ENCODE data around the gene CNTN2. TPM values are rescaled to one million over a fixed set of nuclear protein-coding genes. Genes with fewer than 3 reads are reported as not detected.

The CNTN2 gene
- total and polyA plus RNA-seq, 2 of the 8 experiments (the other 6 are each of a cell fraction or from before 2014, with no cell fraction given): 1.2 to 3.9 TPM

DNA sequence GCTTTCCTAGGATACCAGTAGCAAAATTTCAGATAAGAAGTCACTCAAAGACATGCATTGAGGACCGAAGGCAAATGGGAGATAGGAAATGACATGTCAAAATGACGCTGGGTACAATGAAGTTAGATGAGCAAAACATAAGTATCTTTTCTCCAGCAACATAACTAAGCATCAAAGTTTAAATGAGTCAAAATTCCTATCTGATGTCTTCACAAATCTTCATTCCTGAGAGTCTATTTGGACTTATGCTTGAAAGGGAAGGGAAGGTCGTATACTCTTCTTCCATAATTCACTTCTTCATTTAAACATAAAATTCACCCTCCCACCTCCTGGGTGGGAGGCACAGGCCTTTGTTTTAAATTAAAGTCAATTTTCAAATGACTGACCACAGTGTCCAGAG lies 45.3 kb downstream of the CNTN2 start:
- no peak overlapping the region for H2BK12ac ChIP-seq (ENCODE audit: low read depth, low read length)
- H2BK20ac ChIP-seq (ENCODE audit: low read length): no peak overlapping the region
- no peaks in the 10 kb centered on the region for H3K27me3 ChIP-seq (replicated peaks in 1 of 4; ENCODE audit: control insufficient read depth in 3 of 4, extremely low read depth in 1 of 4, insufficient read depth in 3 of 4, low read length in 3 of 4)
- no peak overlapping the region for H2BK15ac ChIP-seq (ENCODE audit: low read length)
- H3K4ac ChIP-seq (replicated peaks; ENCODE audit: insufficient read length, low read depth, low read length): no peak overlapping the region
- no peaks in the 10 kb centered on the region; the same call in 1 of the 2 replicates for H3K79me1 ChIP-seq (ENCODE audit: low read depth, low read length)
- H3K36me3 ChIP-seq (ENCODE audit: control insufficient read depth in 2 of 4, insufficient read depth in 4 of 4, low read length in 3 of 4): peaks cover 3 to 41% (median 25%) of the 10 kb centered on the region in 4 experiments; a peak in 6 of 8 replicates
- H3K23ac ChIP-seq (ENCODE audit: insufficient read length): no peak overlapping the region
- no peak overlapping the region for H2BK120ac ChIP-seq (replicated peaks; ENCODE audit: low read depth, low read length)
- no peak overlapping the region for H3K9ac ChIP-seq (replicated peaks in 1 of 4; ENCODE audit: extremely low read depth in 1 of 4, low read depth in 3 of 4, low read length in 3 of 4)
- H2AK5ac ChIP-seq (ENCODE audit: low read depth, low read length): no peak overlapping the region
- no peak overlapping the region for H3K56ac ChIP-seq (replicated peaks; ENCODE audit: insufficient read length, low read depth, low read length)
- no peak overlapping the region for H3K14ac ChIP-seq (ENCODE audit: insufficient read length)
- no peak overlapping the region for H4K91ac ChIP-seq (replicated peaks; ENCODE audit: insufficient read length, low read length)
- no peak for DNase-seq (ENCODE audit: low read depth in 1 of 2, low spot score in 2 of 2)
- no peaks in the 10 kb centered on the region for H3K23me2 ChIP-seq (ENCODE audit: low read depth, low read length)
- no peaks in the 10 kb centered on the region for H3K4me1 ChIP-seq (replicated peaks in 1 of 4; ENCODE audit: control insufficient read depth in 3 of 4, insufficient read depth in 4 of 4, low read length in 3 of 4)
- H4K8ac ChIP-seq (ENCODE audit: extremely low read depth, insufficient read depth, low read length): no peak overlapping the region
- H3K18ac ChIP-seq (ENCODE audit: extremely low read depth, low read length): no peak overlapping the region
- no peak overlapping the region for H2BK5ac ChIP-seq (ENCODE audit: low read depth, low read length)
- no peaks in the 10 kb centered on the region for H3K9me3 ChIP-seq (ENCODE audit: insufficient read depth in 2 of 2, low read depth in 1 of 2, low read length in 1 of 2)
- no peaks in the 10 kb centered on the region for H3K79me2 ChIP-seq (ENCODE audit: control insufficient read depth in 1 of 2, insufficient read depth in 2 of 2, low read length in 2 of 2)
- POLR2A ChIA-PET (ENCODE audit: partially characterized antibody): no interaction called here
- H4K5ac ChIP-seq (ENCODE audit: insufficient read length, low read depth, low read length): no peak overlapping the region
- H4K20me1 ChIP-seq (replicated peaks in 1 of 2; ENCODE audit: control insufficient read depth in 1 of 2, insufficient read depth in 2 of 2, low read length in 2 of 2): no peaks in the 10 kb centered on the region
- no peak overlapping the region for H3K27ac ChIP-seq (ENCODE audit: low read depth, low read length)
- CTCF ChIA-PET (ENCODE audit: partially characterized antibody): interaction anchor here (0.9 to 3.7 kb wide), 7 partner anchors 10 to 141 kb away, joined by 3 to 19 read pairs (median 4); no protein-coding TSS in a partner anchor
- no peak for TF ChIP-seq CREB1 (IDR thresholded peaks at IDR 0.05)
- TF ChIP-seq BCL11A (IDR thresholded peaks at IDR 0.05; ENCODE audit: low read depth in 2 of 2, low read length in 2 of 2): no peak
- TF ChIP-seq SAP30 (IDR thresholded peaks at IDR 0.05; ENCODE audit: insufficient read depth, insufficient replicate concordance, low read length): no peak
- no peak for TF ChIP-seq BACH1 (IDR thresholded peaks at IDR 0.05; ENCODE audit: low read length)
- TF ChIP-seq SUZ12 (IDR thresholded peaks at IDR 0.05; ENCODE audit: low read length): no peak
- TF ChIP-seq JUND (IDR thresholded peaks at IDR 0.05; ENCODE audit: low read length): no peak
- no peak for TF ChIP-seq TAF7 (optimal IDR thresholded peaks at IDR 0.05; ENCODE audit: borderline replicate concordance, low read depth, low read length)
- no peak for TF ChIP-seq CBX5 (IDR thresholded peaks at IDR 0.05; ENCODE audit: low read depth, low read length)
- TF ChIP-seq, protein P1, sequence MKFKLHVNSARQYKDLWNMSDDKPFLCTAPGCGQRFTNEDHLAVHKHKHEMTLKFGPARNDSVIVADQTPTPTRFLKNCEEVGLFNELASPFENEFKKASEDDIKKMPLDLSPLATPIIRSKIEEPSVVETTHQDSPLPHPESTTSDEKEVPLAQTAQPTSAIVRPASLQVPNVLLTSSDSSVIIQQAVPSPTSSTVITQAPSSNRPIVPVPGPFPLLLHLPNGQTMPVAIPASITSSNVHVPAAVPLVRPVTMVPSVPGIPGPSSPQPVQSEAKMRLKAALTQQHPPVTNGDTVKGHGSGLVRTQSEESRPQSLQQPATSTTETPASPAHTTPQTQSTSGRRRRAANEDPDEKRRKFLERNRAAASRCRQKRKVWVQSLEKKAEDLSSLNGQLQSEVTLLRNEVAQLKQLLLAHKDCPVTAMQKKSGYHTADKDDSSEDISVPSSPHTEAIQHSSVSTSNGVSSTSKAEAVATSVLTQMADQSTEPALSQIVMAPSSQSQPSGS (IDR thresholded peaks at IDR 0.05; ENCODE audit: low read length): no peak
- no peak for TF ChIP-seq NRF1 (IDR thresholded peaks at IDR 0.05; ENCODE audit: low read depth, low read length)
- no peak for TF ChIP-seq SP2 (IDR thresholded peaks at IDR 0.05; ENCODE audit: low read length)
- no peak for FAIRE-seq
- no peak overlapping the region for H3K4me2 ChIP-seq (ENCODE audit: insufficient read depth in 1 of 2, low read depth in 2 of 2, low read length in 2 of 2)
- no peak overlapping the region for H2AFZ ChIP-seq (ENCODE audit: low read length)
- H3K4me3 ChIP-seq (ENCODE audit: extremely low read depth in 1 of 4, insufficient read depth in 2 of 4, low read depth in 3 of 4, low read length in 4 of 4): no peak overlapping the region
- 96% methylated on average over 3 of the region's 3 CpGs; no CpG with 5 or more reads in 1 of the 2 experiments for WGBS, 2 experiments (ENCODE audit: extremely low coverage in 1 of 2, insufficient coverage in 1 of 2, insufficient read length in 1 of 2, insufficient replicate concordance in 2 of 2, low coverage in 1 of 2, low lambda C conversion rate in 2 of 2, missing lambda C conversion rate in 1 of 2)

Data from H1 (cell line).